K562 (cell line): Measurements from ENCODE around the gene GATA2.

ENCODE experiments used
- BRF2 ChIP-seq: IDR thresholded peaks from 3 replicates; pipeline ENCODE4 v1.6.1; 2011; ENCODE audit warnings: borderline replicate concordance, mild to moderate bottlenecking; ENCODE audit not compliant: insufficient read length, insufficient read depth
- ELF1 ChIP-seq: fragments of 200-800 bp; sonication (Bioruptor generic); IDR thresholded peaks from 2 replicates; pipeline ENCODE4 v1.6.1; 2016; ENCODE audit warnings: missing genetic modification characterization, missing compliant biosample characterization
- FOXA1 ChIP-seq: fragments of 450-650 bp; IDR thresholded peaks from 2 replicates; pipeline ENCODE4 v1.6.1; 2016; ENCODE audit warnings: mild to moderate bottlenecking, borderline replicate concordance
- GABPA ChIP-seq: fragments of 200-800 bp; sonication (Bioruptor generic); conservative IDR thresholded peaks from 2 replicates; pipeline ENCODE4 v1.6.1; 2016; ENCODE audit warnings: low read depth, missing genetic modification characterization, missing compliant biosample characterization
- RBFOX2 ChIP-seq: fragments of 200-400 bp; formaldehyde crosslinking; IDR thresholded peaks from 2 replicates; pipeline ENCODE4 v1.6.1; 2017; ENCODE audit warnings: low read depth, mild to moderate bottlenecking, low read length, moderate library complexity

GRCh38 chr3:128446821-128447220, 46.2 kb downstream of the GATA2 start:
- TF ChIP-seq FOXA1 (no peak), RBFOX2 (no peak), ELF1 (tag) (no peak), GABPA (tag) (no peak), BRF2 (no peak)
